Measurements from ENCODE around the gene DPH1.

Gene DPH1

GRCh38 chr17:2028737-2029136 is 1.2 kb upstream of the DPH1 start:
- no peak for DNase-seq

- DNase-seq: peak in 1 of 2 donors; percentile 68
Measured at GRCh38 chr17:2030779-2031163, 818 bp downstream of the DPH1 start.

GRCh38 chr17:2033153-2033552 is 3.2 kb downstream of the DPH1 start:
- no peak for DNase-seq

- DNase-seq: no peak
Measured at GRCh38 chr17:2034157-2034556, 4.2 kb downstream of the DPH1 start.

GRCh38 chr17:2034806-2035540 is 5.0 kb downstream of the DPH1 start:
- DNase-seq: no peak

GRCh38 chr17:2035541-2036488 is 5.9 kb downstream of the DPH1 start:
- DNase-seq: no peak

- no peak for DNase-seq
Measured at GRCh38 chr17:2037155-2037554, 7.2 kb downstream of the DPH1 start.

- DNase-seq: no peak
Measured at GRCh38 chr17:2040219-2040827, 10.4 kb downstream of the DPH1 start.

- DNase-seq: no peak
Measured at GRCh38 chr17:2040942-2041560, 11.1 kb downstream of the DPH1 start.

- peak; percentile 96 to 98 for DNase-seq
Measured at GRCh38 chr17:2041561-2042389, 11.8 kb downstream of the DPH1 start, which contains the start of gene OVCA2. OVCA2 (plus strand) TSS chr17:2042022; CDS start chr17:2042048, 26 bp downstream.

- peak in 1 of 2 donors; percentile 20 for DNase-seq
Measured at GRCh38 chr17:2042390-2042847, 12.5 kb downstream of the DPH1 start.

- no peak for DNase-seq
Measured at GRCh38 chr17:2042933-2043332, 13.0 kb downstream of the DPH1 start.

- DNase-seq: no peak
Measured at GRCh38 chr17:2043785-2044184, 13.8 kb downstream of the DPH1 start.

GRCh38 chr17:2044263-2044894 is 14.4 kb downstream of the DPH1 start:
- DNase-seq: no peak

GRCh38 chr17:2047590-2047989 is 17.6 kb downstream of the DPH1 start:
- no peak for DNase-seq

GRCh38 chr17:2048805-2049204 is 18.9 kb downstream of the DPH1 start:
- no peak for DNase-seq

- DNase-seq: peak; percentile 92 to 94
Measured at GRCh38 chr17:2049333-2050299, 19.7 kb downstream of the DPH1 start.

- peak; percentile 81 to 83 for DNase-seq
Measured at GRCh38 chr17:2050300-2051060, 20.5 kb downstream of the DPH1 start.

Data from CD4-positive, alpha-beta T cell treated with Interleukin-1 beta for 1 hour (primary cell).